HG03103 (cell line): ENCODE measurements around the gene MAPK4.

Experiments used
- ATAC-seq: cut with Tn5 transposase; IDR thresholded peaks from one replicate; pipeline ENCODE4 v1.9.1; 2021; ENCODE audit warnings: low read depth; ENCODE audit not compliant: unreplicated experiment

MAPK4 gene

DNA sequence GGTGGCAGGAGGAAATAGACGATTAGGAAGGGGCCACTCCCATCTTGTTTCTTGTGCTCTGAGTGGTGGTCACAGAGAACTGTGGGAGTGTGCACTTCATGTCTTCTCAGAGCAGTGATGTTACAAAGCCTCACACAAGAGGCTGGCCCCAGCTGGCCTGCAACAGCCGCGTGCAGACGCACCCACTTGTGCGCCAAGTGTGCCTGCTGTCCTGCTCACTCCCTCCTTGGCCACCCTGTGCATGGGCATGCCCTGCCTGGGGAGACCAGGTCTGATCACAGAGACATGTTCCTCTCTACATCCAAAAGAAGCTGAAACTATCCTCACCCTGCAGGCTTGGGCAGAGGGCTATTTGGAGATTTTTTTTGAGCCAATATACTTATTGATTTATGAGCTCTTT is 151.5 kb downstream of the MAPK4 start:
- ATAC-seq = no peak

DNA sequence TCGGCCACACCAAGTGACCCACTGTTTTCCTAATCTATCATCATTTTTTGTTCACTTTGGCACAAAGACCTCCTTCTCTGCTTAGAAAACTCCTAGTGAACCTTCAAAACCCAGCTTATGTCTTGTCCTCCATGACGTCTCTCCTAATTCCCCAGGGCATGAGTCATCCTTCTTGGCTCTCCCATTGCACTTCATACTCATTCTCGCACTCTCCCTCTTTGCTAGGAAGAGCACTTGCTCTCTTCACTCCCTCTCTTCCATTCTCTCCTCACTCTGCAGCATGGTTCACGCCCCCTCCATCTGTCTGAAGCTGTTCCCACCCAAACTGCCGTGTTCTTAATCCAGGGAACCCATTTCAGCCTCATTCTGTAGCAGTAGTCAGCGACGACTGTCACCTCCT is 156.0 kb downstream of the MAPK4 start:
- no peak for ATAC-seq

DNA sequence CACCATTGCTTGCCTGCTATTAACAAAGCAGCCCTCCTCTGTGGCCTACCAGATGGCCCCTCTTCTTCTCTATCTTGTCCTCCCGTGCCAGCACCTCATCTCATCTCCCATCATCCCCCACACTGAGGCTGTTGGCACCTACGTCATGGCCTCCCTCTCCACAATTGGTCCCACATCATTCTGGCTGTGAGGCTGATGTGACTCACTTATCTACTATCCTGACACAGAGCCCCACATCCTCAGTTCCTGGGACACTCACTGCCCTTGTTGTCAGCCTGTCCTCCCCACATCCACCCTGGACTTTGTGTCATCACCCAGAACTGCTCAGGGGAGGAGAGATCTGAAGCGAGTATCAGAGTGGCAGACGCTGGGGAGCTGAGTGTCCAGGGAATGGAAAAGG is 157.0 kb downstream of the MAPK4 start:
- ATAC-seq = no peak

DNA sequence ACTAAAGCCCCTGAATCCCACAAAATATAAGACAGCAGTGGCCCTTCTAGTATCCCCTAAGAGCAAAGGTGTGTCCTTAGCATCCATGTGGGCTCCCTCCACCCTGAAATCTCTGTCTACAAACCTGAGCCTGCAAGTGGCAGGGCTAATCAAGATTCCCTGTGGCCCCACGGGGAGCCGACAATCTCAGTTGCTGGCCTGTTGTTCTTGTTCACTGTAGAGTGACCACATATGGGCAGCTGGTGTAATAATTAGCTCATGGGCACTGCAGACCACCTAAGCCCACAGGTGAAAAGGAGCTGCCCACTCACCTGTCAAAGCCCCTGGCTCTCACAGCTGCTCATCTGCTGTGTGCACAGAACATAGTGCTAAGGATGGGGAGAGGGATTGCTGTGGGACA is 157.7 kb downstream of the MAPK4 start:
- no peak for ATAC-seq

DNA sequence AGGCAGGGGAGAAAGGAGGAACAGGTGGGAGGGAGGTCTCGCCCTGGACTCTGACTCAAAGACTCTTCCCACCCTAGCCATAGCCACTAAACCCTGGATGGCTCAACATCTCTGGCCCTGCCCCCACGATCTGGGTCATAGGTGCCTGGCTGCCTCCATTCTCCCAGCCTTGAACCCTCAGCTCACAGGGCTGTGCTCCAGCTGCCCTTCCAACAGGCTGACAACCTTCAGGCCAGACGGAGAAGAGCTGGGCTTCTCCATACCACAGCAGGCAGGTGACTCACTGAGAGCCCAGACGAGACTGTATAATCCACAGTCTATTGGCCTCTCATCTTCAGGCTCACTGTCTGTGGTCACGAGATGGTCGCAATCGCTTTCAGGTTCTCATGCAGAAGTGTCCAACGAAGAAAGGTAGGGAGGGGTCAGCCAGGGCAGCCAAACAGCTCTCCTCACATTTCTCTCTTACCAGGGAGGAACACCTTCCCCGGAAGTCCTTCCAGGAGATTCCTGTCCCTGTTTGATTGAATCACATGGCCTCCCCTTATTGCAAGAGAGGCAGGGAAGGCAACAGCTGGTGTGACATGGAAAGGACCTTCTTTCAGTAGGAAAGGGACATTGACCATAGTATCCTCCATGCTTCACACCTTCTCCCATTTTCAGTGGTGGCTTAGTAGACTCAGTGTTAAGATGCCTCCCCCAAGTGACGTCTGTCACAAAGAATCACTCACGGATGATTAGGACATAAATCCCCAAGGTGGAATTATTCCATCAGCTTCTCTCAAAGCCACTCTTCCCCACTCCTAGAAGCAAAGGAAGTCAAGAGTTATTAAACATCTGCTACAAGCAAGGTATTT is 159.8 kb downstream of the MAPK4 start:
- ATAC-seq = no peak

DNA sequence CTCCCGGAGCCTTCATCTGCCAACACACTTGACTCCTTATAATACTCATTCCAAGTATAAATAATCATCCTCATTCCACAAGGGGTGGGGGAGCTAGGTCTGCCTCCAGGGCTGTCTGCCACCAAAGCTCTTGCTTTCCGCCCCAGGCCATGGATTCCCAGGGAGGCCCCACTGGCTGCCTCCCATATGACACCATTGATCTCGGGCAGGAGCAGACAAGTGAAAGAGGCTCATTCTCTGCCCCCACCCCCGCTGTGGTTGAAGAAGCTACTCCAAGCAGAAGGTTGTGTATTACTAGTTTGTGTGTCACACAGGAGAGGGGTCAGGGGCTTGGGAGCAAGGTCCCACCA is 160.4 kb downstream of the MAPK4 start:
- no peak for ATAC-seq

DNA sequence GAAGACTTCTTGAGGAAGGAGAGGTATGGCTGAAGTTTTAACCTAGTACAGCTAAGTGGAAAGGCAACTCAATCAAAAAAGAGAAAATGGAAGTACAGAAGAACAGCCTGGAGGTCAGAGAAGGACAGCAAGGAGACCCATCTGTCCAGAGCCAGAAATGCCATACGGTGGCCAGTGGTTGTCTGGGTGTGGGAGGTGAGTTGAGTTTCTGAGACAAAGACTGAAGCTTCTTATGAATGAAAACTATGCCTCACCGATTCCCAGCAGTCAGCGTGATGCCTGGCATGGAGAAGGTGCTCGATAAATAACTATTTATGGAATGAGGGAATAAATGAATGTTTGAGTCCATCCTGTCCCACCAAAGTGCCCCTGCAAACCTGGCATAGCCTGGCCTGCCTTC is 161.1 kb downstream of the MAPK4 start:
- no peak for ATAC-seq

DNA sequence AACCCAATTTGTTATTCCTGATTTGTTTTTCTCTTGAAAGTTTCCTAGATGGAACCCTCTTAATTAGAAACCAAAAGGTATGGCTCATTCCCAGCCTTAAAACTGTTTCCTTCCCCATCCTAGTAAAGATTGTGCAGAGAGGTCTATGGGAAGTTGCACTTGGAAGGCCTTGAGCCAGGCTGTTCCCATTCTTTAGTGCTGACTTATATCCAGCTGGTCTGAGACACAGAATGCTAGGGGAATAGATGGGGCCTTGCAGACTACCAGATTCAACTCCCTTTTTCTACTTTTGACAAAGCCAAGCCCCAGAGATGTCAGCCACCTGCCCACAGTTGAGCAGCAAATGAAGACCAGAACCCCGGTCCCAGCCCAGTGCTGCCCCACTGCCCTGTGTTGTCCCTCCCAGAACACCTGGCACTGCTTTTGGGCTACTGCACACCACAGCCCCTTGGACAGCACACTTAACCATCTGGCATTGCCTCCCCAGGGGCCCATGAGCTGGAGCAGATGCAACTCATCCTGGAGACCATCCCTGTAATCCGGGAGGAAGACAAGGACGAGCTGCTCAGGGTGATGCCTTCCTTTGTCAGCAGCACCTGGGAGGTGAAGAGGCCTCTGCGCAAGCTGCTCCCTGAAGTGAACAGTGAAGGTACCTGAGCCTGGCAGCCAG is 161.7 kb downstream of the MAPK4 start:
- ATAC-seq = no peak

DNA sequence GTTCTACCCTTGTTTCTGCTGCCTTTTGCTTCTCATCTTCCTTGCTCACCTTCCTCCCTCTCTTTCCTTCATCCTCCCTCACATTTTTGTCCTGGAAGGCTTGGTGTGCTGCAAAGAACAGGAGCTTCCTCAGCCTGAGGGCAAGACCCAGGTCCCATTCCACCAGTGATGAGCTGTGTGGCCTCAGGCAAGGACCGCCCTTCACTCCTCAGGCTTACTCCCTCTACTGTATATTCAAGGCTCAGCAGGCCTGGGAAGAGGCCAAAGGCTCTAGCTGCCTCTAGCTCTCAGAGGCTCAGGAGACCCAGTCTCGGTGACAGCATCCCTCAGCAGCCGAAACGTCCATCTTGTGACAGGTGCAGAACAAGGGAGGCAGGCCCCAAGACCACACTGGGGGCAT is 162.4 kb downstream of the MAPK4 start:
- no peak for ATAC-seq

DNA sequence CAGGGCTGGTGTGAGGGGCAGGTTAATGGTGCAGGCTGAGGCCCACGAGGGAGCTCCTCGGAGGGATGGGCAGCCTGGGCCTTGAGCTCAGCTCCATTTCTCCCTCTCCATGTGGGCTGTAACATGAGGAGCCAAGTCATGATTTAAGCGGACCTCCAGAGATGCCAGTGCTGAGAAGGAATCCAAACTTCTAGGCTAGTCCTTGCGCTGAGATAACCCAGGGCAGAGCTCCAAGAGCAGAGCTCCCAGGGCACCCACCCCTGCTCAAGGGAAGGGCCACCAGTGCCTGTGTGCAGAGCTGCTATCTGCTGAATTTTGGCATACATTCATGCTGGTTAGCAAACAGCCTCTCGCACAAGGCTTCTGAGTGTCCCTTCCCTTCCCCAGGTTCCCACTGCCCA is 164.9 kb downstream of the MAPK4 start:
- ATAC-seq = no peak

DNA sequence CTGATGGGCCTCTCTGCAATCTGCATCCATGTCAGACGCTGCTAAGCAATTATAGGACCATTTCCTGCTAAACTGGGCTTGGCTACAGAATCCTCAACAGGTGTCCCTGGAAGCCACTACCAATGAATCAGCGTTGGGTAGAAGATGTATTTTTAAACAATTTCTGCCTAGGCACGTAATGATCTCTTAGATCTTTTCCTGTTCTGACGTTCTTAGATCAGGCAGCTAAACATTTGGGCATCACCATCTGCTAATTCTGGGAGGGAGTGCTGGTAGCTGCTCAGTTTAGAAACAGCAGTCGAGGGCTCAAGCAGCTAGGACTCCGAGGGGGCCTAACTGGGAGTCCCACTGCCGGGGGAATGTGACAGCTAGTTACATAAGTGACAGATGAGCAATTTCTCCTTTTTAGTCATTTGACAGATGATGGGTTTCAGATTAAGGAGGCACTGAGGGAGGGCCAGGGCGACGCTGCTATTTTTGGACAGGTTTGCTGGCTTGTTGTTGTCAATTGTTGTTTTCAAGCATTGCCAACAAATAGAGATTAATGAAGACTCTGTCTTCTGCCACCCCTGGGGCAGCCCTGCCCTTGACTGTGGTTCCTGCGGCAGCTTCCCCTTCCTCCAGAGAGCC is 167.2 kb downstream of the MAPK4 start:
- ATAC-seq = peak; percentile 81

DNA sequence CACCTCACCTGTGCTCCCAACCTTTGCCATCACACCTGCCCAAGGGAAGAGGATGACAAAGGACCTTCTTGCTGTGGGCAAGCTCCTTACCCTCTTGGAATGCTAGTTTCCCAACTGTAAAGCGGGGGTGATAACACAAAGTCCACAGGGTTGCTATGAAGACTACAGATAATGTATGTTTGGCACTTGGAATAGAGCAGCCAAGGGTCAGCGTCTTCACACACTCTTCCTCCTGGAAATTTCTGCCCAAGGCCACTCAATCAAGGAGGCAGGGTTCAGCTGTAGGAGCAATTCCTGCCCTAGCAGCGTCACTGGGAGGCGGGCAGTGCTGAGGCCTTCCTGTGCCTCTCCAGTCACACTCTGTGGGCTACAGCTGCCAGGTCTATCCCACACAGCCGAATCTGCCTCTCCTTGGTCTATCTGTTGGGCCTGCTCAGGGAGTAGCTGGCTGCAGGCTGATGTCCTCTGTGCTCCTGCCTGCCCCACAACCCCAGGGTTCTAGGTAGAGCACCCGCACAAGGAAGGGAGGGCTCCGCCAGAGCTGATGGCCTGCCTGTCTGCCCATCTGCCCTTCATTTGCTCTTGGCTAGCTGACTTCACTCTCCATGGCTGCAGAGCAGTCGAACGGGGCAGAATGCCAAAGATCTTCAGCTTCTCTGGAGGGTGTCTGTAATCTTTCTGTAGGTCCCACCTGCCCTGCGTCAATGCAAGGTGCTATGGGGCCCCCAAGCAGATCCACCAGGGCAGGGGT is 168.0 kb downstream of the MAPK4 start:
- no peak for ATAC-seq

DNA sequence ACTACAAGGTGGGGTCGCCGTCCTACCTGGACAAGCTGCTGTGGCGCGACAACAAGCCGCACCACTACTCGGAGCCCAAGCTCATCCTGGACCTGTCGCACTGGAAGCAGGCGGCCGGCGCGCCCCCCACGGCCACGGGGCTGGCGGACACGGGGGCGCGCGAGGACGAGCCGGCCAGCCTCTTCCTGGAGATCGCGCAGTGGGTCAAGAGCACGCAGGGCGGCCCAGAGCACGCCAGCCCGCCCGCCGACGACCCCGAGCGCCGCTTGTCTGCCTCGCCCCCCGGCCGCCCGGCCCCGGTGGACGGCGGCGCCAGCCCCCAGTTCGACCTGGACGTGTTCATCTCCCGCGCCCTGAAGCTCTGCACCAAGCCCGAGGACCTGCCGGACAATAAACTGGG is 169.5 kb downstream of the MAPK4 start:
- ATAC-seq = no peak

DNA sequence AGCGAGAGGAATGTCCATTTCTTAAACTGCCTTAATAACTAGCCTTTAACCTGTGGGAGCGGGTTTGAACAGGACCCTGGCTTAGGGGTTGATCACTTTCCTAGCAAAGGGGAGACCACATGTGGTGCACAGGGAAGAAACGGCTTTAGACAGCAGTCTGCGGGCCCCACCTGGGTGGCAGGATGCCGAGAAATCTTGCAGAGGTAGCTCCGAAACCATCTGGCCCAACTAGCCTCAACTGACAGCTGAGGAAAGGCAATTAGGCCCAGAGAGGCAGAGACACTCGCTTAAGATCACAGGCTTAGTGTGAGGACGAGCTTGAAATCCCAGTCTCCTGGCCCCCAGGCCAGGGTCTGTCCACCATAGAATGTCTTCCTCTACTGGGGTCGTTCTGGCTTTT is 170.1 kb downstream of the MAPK4 start:
- no peak for ATAC-seq

DNA sequence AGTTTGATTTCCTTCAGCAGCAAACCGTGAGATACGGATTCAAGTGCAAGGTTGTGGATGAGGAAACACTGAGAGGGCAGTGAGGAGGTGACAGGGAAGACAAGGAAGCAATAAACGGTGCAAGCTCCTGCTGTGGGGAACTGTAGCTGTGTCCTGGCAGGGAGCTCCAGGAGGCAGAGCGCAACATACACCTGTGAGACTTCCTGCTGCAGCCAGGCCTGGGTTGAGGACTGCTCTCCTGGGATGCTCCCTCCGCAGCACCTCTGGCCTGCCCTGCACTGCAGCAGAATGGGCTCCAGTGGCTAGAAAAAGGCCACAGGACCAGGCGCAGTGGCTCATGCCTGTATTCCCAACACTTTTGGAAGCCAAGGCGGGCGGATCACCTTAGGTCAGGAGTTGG is 174.5 kb downstream of the MAPK4 start:
- ATAC-seq = no peak

DNA sequence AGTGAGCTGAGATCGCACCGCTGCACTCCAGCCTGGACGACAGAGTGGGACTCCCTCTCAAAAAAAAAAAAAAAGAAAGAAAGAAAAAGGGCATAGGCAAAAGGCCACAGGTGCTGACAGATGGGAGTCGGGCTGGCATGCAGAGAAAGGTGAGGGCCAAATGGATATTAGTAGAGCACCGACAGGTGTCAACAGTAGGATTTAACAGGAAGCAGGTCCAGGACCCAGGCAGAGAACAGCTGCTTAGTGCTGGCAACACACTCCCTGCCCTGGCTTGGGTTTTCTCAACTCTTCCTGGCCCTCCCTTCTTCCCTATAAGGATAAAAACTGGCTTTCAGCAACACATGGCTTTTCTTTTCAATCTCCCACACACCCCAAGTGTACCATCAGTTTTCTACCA is 175.0 kb downstream of the MAPK4 start:
- no peak for ATAC-seq

DNA sequence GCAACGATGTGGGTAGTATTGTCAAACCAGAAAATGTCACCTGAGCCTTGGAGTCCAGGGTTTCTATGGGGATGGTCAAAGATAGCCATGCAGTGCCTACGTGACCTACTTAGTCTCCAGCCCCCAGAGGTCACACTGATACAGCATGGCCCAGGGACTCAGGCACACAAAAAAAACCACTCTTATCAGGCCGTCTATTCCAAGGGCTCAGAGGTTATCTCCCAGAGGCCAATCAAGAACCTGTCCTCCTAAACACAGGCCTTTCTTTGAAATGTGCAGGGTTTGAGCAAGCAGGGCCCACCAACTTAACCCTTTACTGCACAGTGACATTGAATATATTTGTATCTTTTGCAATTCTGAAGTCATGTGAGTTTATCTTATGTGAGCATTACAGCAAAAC is 177.2 kb downstream of the MAPK4 start:
- ATAC-seq = no peak

DNA sequence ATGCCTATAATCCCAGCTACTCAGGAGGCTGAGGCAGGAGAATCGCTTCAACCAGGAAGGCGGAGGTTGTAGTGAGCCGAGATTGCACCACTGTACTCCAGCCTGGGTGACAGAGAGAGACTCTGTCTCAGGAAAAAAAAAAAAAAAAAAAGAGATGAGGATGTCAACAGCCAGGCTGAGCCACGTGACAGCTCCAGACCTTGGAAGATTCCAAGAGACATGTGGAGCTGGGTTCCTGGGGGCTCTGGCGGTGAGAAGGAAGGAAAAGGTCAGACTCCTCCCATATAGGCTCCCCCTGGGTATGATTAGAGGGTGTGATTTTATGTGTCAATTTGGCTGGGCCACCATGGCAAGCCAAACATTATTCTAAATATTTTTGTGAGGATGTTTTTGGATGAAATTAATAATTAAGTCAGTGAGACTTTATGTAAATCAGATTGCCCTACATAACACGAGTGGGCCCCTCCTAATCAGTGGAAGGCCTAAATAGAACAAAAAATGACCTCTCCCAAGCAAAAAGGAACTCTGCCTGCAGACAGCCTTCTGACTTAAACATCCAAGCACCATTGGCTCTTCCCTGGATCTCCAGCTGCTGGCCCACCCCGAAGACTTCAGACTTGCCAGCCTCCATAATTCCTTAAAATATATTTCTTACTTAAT is 178.3 kb downstream of the MAPK4 start:
- no peak for ATAC-seq

DNA sequence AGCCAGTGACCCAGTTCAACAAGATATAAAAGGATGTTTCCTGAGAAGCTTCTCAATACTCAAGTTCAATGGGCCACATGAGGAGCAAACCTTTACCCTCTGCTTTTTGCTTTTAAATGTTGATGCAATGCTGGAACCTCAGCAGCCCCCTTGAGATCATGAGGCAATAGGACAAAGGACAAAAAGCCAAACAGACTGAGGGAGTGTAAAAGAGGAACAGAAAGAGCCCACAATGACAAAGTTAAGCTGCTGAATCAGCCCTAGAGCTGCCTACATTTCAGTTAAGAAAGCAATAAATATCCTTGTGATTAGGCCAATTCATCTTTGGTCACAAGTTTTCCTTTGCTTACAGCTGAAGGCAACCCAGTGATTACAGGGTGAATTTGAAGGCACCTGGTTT is 183.1 kb downstream of the MAPK4 start:
- ATAC-seq = no peak

DNA sequence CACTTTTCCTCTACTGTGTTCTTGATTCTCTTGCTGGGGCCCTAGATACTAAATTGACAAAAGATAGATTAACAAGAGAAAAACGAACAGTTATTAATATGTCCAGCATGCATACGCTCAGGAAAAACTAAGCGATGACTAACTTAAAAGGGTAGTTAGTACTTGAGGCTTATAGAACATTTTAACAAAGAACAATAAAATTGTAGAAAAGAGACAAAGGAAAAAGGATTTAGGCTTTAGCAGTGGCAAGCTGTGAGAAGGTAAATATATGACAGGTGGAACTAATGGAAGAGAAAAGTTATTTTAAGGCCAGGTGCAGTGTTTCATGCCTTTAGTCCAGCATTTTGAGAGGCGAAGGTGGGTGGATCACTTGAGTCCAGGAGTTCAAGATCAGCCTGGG is 184.4 kb downstream of the MAPK4 start:
- ATAC-seq = no peak

DNA sequence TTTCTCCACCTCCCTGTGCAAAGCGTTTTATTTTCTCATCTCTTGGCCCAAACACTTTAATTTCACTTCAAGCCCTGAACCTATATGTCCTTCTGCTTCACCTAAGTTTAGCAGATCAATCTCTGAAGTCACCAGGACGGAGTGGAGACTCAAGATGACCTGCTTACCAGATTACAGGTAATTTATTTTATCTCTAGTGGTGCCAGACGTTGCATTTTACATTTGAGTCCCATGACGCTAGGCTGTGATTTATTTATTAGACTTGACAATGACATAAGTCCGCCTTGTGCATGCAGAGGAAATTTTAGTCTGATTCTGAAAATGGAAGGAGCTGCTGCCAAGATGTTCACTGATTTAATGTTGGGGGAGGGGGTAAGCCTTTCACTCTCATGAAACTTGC is 186.1 kb downstream of the MAPK4 start:
- no peak for ATAC-seq
